Hematopoietic multipotent progenitor cell treated with erythropoietin and hydrocortisone succinate and interleukin-3 and kit ligand, for 6 days (in vitro differentiated cells): ENCODE results near the gene AP4M1.

Source experiments
- DNase-seq: peaks from one replicate; pipeline ENCODE4 v3.0.0-alpha.2; 2015

The AP4M1 gene

DNA sequence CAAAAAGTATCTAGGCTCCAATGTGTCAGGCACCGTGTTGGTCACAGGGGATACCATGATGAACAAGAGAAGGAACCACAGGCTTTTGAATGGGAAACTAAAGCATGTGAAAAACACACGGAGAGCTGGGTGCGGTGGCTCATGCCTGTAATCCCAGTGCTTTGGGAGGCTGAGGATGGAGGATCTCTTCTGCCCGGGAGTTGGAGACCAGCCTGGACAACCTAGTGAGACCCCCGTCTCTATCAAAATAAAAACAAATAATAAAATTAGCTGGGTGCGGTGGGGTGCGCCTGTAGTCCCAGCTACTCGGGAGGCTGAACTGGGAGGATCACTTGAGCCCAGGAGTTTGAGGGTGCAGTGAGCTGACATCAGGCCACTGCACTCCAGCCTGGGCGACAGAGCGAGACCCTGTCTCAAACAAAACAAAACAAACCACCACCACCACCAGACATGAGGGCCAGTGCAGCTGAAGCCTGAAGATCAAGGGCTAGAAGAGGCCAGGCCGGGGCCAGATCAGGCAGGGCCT is 13.3 kb upstream of the AP4M1 start:
- DNase-seq: no peak

DNA sequence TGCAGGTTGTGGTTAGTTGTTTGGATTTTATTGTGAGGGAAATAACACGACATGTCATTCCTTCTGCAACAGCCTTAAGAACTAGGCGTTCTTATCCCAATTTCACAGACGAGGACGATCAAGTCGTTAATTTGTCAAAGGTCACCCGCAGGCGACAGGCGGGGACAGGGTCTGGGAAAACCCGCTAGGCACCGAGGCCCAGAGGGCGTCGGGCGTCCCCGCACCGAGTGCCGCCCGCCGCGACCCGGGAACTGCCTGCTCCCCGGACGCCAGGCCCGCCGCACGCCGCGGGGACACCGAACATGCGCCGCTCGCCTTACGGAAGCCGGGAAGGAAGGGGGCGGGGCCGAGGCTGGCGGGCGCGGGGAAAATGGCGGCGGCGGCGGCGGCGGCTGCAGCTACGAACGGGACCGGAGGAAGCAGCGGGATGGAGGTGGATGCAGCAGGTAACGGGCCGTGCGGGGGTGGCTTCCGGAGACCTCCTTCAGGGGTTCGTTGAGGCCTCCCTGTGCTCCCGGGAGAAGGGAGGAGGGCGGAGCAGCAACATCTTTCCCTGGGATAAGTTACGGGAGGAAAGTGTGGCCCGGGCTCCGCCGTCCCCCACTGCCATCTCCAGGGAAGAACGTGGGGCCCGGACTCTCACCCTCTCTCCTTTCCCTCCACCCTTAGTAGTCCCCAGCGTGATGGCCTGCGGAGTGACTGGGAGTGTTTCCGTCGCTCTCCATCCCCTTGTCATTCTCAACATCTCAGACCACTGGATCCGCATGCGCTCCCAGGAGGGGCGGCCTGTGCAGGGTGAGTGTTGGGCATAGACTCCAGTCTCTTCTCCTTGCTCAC is 12.6 kb upstream of the AP4M1 start, which contains the start of gene COPS6:
TSS of gene COPS6 (plus strand) at position 349 of the 837 bp plus-strand sequence. CDS start at position 371, 22 bp downstream.
- DNase-seq: peak; percentile 85

DNA sequence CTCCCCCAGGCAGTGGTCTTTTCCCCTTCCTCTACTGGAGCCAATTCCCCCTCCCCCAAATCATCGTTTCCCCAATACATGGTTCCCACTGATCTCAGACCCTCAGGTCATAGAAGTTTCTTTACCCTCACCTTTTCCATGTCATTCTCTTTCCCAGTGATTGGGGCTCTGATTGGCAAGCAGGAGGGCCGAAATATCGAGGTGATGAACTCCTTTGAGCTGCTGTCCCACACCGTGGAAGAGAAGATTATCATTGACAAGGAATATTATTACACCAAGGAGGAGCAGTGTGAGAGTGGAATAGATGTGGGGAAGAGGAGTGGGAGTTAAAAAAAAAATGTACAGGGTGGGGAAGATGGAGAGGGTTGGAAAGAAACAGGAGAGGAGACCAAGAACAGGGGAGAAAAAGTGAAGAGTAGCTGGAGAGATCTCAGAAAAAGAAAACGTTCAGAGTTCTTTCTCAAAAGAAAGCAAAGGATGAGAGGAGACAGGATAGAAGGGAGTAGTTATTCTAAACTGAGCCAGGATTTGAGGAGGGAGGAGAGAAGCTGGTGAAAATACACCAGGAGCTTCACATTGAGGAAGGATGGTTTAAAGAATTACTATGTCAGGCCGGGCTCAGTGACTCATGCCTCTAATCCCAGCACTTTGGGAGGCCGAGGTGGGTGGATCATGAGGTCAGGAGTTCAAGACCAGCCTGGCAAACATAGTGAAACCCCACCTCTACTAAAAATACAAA is 11.8 kb upstream of the AP4M1 start:
- DNase-seq: no peak

DNA sequence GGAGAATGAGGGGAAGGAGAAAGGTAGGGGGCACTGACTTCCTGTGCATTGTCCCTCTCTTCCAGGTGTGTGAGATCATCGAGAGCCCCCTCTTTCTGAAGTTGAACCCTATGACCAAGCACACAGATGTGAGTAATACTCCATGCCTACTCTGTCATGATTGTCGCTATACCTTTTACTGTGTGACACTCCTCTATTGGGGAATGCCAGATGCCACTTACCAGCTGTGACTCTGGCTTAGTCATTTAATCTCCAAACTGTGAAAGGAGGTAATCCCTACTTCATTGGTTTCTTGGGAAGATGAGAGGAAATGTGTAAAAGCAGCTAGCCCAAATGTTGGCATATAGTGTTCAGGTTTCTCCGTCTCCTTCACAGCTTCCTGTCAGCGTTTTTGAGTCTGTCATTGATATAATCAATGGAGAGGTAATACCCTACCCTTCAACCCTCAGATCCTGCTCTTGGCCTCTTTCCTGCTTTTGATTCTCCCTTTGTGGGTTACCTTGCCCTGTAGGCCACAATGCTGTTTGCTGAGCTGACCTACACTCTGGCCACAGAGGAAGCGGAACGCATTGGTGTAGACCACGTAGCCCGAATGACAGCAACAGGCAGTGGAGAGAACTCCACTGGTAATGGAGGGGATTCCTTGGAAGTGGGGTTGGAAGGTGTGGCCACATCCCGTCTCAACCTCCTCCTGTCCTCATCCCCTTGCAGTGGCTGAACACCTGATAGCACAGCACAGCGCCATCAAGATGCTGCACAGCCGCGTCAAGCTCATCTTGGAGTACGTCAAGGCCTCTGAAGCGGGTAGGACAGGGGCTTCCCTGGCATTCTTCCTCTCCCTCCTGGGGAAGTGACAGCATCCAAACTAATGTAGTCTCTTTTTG is 10.7 kb upstream of the AP4M1 start:
- DNase-seq: no peak

DNA sequence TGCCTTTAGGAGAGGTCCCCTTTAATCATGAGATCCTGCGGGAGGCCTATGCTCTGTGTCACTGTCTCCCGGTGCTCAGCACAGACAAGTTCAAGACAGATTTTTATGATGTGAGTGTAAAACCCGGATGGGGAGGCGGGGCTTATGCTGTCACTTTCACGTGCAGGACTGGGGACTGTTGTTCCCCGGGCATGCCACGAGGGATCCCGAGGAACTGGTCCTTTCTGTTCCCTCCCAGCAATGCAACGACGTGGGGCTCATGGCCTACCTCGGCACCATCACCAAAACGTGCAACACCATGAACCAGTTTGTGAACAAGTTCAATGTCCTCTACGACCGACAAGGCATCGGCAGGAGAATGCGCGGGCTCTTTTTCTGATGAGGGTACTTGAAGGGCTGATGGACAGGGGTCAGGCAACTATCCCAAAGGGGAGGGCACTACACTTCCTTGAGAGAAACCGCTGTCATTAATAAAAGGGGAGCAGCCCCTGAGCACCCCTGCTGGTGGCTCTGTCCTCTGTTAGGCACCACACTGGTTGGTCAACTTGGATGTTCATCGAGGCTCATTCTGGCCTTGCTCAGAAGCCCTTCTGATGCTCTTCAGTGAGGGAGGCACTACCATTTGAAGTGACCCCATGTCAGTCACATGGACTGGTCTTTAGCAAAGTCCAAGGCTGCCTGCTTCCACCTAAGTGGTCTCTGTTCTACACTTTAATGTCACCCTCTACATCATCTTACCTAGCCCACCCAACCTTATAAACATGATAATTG is 9.8 kb upstream of the AP4M1 start:
- DNase-seq: peak; percentile 63

DNA sequence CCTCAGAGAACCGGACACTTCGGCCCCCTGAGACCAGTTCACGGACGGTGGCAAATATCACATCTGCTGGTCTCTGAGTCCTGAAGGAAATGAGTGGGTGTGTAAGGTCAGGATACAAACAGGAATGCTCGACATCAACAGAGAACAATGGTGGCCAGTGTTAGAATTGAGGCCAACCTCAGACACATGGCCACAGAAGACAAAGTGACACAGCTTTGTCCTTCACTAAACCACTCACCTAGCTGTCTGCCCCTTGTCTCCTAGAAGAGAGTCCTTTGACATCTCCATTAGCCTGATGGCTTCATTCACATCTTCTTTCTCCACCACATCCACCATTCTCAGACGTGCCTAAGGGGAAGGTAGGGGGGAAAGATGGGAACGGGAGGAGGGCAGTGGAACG is 8.4 kb upstream of the AP4M1 start:
- DNase-seq: no peak

DNA sequence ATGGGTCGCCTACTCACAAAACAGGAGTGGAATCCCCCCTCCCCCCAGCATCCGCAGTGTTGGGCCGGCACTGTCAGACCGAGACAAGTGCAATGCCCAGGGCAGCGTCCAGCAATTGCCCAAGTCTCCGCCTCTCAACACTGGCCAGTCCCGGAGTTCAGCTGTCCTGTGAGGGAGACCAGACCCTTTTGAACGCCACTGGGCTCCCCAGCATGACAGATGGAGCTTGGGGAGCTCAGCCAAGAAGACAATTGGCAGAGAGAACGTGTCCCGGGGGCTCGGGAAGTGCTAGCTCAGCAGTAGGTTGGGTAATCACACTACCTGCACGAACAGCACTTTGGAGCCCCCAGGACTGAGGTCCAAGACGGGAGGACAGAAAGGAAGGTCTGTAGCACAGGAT is 7.9 kb upstream of the AP4M1 start:
- DNase-seq: no peak

DNA sequence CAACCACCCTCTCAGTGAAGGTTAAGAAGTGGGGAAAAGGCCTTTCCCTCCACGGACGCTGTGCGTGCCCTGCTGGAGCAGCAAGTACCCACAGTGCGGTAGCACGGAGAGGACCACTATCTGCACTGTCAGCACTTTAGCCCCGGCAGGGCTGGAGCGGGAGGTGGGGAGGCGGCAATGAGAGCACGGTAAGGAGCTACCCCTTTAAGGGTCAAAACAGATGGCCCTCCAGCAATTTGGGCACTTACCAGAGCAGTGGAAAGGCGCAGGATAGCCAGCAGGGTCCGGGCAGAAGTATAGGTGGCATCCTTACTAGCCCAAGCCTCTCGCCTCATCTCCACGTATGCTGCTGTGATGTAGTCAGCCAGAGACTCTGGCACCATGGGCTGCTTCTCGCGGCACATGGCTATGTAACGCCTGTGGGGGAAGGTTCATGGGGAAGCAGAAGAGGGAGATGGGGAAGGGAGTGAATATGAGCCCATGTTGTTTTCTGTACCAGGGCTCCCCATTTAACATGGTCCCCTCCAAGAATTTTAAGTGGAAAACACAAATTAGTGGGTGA is 7.4 kb upstream of the AP4M1 start:
- no peak for DNase-seq

DNA sequence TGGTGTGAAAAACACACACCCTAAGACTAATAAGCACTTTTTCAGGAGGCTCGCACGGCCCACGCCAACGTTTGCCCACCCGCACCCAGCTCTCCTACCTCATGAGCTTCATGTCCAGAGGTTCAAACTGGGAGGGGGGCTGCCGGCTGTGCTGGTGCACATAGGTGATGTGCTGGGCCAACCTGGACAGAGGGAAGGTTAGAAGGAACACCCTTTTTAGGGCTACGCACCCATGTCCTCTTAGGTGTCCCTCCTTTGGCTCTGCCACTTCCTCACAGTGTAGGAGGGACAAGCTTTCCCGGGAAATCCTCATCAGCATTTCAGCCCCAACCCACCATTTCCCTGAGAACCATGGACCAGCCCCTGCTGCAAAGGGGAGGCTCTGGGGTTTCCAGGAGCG is 6.2 kb upstream of the AP4M1 start:
- no peak for DNase-seq

DNA sequence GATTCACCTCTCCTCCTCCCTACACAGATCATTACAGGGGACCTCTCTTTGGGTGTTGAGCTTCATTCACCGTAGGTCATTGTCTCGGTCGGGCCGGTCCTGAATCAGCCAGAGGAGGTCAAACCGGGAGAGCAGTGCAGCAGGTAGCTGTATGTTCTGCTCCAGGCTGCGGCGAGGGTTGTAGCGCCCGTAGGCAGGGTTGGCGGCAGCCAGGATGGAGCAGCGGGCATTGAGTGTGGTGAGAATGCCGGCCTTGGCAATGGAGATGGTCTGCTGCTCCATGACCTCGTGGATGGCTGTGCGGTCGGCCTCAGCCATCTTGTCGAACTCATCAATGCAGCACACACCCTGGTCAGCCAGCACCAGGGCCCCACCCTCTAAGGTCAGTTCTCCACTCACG is 5.7 kb upstream of the AP4M1 start:
- DNase-seq: no peak

DNA sequence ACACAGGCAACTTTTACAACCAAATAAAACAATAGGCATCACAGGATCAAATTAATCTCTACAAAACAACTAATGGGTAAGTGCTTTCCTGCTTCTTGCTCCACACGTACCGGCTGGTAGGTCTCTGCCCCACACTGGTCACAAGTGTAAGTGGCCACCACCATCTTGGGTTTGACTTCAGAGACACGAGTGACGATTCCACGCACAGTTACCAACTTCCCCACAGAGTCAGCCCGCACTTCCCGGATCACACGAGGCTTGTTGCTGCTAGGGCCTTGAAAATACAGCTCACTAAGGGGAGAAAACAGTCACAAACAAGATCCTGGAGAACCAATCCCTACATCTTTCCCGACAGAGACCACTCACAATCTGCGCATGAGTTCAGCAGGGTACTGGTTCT is 2.5 kb upstream of the AP4M1 start:
- DNase-seq: no peak

DNA sequence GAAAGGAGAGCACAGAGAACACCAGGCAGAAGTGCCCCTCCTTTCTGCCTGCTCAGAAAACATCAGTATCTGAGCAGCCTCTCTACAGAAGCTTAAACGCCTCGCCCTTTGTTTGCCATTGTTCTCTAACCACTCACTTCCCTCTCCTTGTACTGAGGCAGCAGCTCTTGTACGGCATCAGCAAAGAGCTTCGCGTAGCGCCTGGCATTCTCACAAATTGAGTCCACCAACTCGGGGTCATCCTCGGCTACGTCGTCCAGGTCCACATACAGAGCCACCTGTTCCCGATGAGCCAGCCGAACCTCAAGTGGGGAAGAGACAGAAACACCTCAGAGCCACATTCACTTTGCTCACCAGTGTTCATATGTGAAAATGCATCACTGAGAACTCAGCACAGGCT is 2.0 kb upstream of the AP4M1 start:
- no peak for DNase-seq

DNA sequence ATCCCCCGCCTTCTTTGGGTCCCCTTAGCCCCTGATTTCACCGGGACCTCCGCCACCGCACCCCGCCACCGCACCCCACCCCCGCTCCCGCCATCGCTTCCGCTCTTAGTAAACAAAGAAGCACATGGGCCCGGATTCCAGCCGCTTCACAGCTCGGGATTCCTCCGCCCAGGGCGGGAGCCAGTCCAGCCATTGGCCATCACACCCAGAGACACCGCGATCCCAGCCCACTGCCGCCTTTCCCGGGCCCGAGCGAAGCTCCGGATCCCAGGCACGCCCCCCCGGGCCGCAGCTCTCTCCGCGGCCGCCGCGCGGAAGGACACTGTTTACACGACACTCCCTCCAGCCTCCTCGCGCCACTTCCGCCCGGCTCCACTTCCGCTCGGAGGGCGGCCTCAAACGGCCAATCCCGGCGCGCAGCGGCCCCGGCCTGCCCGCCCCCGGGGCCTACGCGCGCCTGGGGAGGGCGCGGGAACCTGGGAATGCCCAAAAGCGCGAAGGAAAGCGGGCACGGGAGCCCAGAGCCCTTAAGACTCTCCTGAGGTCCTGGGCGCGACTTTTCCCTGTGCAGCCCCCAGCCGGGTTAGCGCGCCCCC is 925 bp upstream of the AP4M1 start:
- DNase-seq: peak; percentile 95

DNA sequence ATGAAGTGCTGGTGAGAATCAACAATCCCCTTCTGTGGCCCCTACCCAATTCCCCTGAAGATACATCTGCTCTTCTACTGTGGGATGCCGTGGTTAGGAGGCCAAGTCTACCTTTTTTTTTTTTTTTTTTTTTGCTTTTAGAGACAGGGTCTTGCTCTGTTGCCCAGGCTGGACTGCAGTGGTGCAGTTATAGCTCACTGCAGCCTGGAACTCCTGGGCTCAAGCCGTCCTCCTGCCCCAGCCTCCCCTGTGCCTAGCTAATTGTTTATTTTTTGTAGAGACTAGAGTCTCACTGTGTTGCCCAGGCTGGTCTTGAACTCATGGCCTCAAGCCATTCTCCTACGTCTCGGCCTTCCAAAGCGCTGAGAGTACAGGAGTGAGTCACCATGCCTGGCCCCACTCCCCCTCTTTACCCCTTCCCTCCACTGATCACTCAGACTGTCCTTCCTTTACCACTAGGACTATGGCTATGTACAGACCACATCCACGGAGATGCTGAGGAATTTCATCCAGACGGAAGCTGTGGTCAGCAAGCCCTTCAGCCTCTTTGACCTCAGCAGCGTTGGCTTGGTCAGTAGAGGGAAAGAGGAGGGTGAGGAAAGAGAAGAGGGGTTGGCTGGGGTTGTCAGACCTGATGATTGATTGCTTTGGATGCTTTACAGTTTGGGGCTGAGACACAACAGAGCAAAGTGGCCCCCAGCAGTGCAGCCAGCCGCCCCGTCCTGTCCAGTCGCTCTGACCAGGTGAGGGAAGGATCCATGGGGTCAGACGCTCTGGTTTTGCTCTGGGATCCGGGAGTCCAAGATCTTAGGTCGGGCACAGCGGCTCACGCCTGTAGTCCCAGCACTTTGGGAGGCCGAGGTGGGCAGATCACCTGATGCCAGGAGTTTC is 1.8 kb downstream of the AP4M1 start:
- no peak for DNase-seq

DNA sequence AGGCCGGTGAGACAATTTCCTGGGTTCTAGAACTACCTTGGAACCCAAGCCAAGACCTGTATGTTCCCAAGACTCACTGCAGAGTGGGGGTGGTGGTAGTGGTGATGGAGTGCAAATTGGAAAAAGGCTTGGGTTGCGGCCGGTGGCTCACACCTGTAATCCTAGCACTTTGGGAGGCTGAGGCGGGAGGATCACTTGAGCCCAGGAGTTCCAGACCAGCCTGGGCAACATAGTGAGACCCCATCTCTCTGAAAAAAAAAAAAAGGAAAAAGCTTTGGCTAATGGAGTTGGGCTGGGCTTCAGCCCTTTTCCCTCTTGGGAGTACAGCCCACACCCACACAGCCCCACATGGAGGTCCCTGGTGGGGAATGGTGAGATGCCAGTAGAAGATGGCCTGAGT is 4.1 kb downstream of the AP4M1 start:
- DNase-seq: no peak

DNA sequence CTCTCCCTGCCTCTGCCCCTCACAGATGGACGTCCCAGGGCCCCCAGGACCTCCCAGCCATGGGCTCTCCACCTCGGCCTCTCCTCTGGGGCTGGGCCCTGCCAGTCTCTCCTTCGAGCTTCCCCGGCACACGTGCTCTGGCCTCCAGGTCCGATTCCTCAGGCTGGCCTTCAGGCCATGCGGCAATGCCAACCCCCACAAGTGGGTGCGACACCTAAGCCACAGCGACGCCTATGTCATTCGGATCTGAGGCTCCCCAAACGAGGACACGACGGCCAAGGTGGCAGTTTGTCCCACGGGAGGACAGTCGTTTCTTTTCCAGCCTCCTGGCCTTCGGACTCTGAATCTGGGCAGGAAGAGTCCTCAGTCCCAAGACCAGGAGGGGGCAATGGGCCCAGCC is 5.2 kb downstream of the AP4M1 start:
- DNase-seq: no peak

DNA sequence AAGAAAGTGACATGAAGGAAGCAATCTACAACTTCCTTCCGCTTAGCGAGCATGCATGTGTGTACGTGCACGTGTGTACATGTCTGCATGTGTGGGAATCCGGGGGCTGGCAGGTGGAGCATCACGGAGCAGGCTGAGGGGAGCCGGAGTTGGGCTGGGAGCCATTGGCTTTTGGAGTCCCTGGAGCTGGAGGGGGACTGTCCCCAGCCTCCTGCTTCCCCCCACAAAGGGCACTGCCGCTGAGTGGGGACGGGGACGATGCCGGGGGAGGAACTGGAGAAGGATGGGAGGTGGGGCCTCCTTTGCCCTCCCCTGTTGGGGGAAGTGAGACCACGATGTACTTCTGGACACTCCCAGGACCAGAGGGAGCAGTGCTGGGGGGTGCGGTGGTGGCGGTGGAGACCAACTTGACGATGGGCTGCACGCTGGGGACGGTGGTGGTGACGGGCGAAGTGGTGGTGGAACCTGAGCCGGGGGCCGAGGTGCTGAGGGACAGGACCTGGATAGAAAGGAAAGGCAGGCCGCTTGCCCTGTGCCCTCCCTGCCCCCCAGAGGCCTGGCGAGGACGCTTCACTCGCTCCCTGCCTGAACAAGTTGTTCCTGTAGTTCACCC is 5.8 kb downstream of the AP4M1 start:
- DNase-seq: no peak

DNA sequence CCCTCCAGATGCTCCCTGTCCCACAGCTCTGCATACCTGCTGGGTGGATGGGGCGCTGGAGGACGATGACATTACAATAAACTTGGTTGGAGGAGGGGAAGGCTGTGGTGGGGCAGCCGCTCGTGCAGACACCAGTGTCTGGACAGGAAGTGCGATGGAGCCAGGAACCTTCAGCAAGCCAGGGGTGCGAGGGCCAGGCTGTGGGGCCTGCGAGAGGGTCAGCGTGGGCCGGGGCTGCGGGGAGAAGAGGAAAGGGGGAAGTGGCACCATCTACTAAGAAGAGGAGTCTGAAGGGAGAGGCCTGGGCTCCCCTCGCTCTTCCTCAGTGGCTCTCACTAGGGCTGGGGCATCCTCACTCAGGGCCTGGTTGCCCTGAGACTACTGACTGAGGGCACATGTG is 6.4 kb downstream of the AP4M1 start:
- DNase-seq: no peak

DNA sequence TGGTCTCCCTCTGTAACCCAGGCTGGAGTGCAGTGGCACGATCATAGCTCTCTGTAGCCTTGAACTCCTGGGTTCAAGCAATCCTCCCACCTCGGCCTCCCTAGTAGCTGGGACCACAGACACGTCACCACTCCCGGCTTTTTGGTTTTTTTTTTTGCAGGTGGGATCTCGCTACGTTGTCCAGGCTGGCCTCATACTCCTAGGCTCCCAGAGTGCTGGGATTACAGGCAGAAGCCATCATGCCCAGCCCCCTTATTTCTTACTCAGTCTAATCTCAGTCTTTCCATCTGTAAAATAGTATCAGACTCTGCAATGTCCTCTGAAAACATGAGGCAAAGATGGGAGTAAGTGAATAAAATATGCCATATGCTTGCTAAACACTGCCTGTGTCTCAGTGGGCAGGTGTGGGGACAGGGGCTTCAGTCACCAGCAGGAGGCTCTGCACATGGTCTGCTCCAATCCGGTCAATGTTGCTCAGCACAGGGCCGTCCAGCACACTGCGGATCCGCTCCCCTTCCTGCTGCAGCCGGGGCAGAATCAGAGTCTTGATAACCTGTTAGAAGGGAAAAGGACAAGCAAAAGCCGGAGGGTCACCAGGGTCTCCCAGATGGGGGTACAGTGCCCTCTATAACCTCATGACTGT is 8.2 kb downstream of the AP4M1 start:
- DNase-seq: no peak
